GM12891 (cell line): ENCODE measurements around the gene COL4A1.

Source experiments
- DNase-seq: peaks from one replicate; pipeline ENCODE4 v3.0.0; 2011; ENCODE audit warnings: low spot score; ENCODE audit not compliant: insufficient read length
- FAIRE-seq: peaks from 2 replicates; lab custom pipeline; 2011; peaks lifted over from hg19 to GRCh38; lab: Jason Lieb, UNC
- PAX5 ChIP-seq: IDR thresholded peaks from 2 replicates; pipeline ENCODE4 v1.6.1; 2011; ENCODE audit warnings: low read length, moderate library complexity, mild to moderate bottlenecking; ENCODE audit not compliant: insufficient read depth, severe bottlenecking
- POLR2A ChIP-seq: IDR thresholded peaks from 2 replicates; pipeline ENCODE4 v1.6.1; 2011; ENCODE audit warnings: low read depth, low read length, control low read depth
- POLR2AphosphoS5 ChIP-seq: IDR thresholded peaks from 2 replicates; pipeline ENCODE4 v1.6.1; 2011; ENCODE audit warnings: low read depth, low read length, control low read depth
- POU2F2 ChIP-seq: IDR thresholded peaks from 2 replicates; pipeline ENCODE4 v1.6.1; 2011; ENCODE audit warnings: low read depth, mild to moderate bottlenecking, control low read depth, low read length, moderate library complexity
- SPI1 ChIP-seq: IDR thresholded peaks from 2 replicates; pipeline ENCODE4 v1.6.1; 2011; ENCODE audit warnings: low read depth, low read length, control low read depth
- TAF1 ChIP-seq: IDR thresholded peaks from 2 replicates; pipeline ENCODE4 v1.6.1; 2011; ENCODE audit warnings: low read depth, low read length, control low read depth

Gene COL4A1

DNA sequence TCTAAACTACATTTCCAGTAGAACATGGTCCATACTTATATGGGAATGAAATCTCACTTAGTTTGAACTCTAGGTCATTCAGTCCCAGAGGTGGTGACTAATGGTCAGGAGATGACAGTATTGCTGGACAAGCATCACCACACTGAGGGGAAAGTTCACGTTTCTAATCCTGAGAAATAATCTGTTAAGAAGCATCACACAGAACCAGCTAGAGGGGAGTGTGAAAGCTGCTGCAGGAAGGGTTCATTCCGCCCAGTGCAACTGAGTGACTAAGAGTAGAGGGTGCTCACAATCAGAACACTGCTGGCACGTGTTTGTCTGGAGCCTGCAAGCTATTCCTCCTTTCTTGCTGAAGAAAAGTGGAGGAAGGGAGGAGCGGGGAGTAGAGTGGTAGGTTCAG, 2.7 kb downstream of the COL4A1 start:
- DNase-seq (no peak), FAIRE-seq (no peak)
- TF ChIP-seq POLR2AphosphoS5 (no peak), SPI1 (no peak), POU2F2 (no peak), POLR2A (no peak), PAX5 (no peak), TAF1 (no peak)

DNA sequence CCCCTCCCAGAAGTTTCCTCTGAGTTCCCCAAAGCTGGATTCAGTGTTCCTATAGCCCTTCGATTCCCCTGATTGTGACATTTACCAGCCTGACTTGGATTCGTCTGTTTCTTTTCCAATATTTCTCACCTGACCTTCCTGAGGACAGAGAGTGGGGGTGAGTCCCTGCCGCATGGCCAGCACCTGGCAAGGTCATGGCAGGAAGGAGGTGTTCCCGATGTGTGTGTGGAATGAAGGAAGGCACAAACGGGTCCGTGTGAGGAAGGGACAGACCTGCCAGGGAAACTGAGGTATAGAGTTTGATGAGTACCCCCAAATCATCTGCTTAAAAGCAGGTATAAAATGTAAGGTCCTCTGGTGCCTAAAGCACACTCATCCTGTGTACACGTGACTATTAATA, 3.3 kb downstream of the COL4A1 start:
- TF ChIP-seq POLR2AphosphoS5: no peak
- no peak for TF ChIP-seq PAX5
- no peak for TF ChIP-seq SPI1
- no peak for TF ChIP-seq POLR2A
- TF ChIP-seq POU2F2: no peak
- TF ChIP-seq TAF1: no peak
- DNase-seq (no peak), FAIRE-seq (no peak)

DNA sequence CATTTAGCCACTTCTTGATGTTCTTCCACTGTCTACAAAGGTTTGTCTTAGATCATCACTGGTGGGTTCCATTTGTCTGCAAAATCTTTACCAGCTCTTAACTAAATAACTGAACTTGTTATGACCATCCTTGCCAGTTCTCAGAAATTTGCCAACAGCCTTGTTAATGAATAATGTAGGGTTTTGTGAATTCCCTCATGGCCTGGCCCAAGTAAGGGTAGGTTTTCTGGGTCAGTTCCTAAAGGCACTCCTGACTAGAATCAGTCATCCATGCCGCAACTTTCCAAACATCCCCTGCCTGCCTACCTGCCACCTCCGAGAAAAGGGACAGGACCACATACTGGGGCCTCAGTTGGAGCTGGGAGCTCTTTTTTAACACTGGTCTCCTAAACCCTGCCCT, 4.0 kb downstream of the COL4A1 start:
- TF ChIP-seq PAX5 (no peak), POLR2AphosphoS5 (no peak), SPI1 (no peak), POLR2A (no peak), POU2F2 (no peak)
- no peak for FAIRE-seq
- DNase-seq: no peak

DNA sequence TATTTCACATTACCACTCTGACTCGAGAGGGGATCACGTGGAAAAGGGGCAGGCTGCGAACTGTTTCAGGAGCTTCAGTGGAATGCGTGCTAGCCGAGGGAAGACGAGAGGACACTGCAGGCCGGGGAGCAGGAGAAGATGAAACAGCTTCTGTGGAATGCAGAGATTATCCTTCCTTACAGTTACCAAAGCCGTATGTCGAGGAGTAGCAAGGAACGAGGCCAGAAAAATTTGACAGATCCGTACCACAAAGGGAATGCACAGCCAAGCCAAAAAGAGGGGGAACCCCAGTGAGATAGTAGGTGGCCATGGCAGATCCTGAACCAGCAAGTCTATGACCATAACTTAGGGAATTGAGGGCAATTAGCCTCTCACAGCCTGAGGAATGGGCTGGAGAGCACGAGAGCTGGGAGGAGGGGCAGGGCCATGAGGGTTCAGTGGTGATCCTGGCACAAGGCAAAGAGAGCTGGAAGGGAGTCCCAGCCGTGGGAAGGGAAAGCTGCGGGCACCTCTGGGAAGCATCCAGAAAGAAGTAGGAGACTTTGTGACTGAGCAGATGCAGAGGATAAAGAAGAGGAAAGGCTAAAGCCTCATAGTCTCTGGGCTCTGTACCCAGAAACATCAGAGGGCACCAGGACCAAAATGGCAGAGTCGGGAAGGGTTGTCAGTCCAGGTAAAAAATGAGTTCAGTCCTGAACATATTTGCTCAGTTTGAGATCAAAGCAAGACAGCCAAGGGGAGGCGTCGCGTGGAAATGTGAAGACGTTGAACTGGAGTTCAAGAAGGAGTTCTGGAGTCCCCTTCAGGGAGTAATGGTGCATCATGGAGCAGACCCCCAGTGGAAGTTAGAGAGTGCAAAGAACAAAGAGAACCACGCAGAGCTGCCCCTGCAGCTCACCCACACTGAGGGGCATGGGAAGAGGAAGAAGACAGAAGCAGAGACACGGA, 5.1 kb downstream of the COL4A1 start:
- TF ChIP-seq TAF1: no peak
- no peak for TF ChIP-seq POLR2AphosphoS5
- no peak for TF ChIP-seq PAX5
- TF ChIP-seq POU2F2: no peak
- TF ChIP-seq SPI1: no peak
- no peak for TF ChIP-seq POLR2A
- no peak for DNase-seq
- no peak for FAIRE-seq

DNA sequence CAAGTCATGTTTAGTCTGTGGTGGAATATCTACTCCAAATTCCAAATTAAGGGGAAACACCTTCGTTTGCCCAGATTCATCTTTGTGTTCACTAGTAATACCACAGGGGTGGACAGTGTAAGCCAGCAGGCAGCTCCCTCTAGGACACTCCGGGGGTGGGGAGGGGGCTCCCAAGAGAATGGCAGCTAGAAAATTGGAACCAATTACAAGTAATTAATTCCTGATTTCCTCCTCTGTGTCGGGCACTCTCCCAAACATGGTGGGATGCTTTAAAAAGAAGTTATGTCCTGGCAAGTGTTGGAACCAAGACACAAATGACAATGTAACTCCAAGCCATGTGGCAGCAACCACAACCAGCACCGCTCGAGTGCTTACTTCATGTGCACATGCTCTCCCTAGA, 5.9 kb downstream of the COL4A1 start:
- FAIRE-seq (no peak), DNase-seq (no peak)
- no peak for TF ChIP-seq POLR2AphosphoS5
- TF ChIP-seq POU2F2: no peak
- TF ChIP-seq PAX5: no peak
- no peak for TF ChIP-seq TAF1
- TF ChIP-seq SPI1: no peak
- no peak for TF ChIP-seq POLR2A

DNA sequence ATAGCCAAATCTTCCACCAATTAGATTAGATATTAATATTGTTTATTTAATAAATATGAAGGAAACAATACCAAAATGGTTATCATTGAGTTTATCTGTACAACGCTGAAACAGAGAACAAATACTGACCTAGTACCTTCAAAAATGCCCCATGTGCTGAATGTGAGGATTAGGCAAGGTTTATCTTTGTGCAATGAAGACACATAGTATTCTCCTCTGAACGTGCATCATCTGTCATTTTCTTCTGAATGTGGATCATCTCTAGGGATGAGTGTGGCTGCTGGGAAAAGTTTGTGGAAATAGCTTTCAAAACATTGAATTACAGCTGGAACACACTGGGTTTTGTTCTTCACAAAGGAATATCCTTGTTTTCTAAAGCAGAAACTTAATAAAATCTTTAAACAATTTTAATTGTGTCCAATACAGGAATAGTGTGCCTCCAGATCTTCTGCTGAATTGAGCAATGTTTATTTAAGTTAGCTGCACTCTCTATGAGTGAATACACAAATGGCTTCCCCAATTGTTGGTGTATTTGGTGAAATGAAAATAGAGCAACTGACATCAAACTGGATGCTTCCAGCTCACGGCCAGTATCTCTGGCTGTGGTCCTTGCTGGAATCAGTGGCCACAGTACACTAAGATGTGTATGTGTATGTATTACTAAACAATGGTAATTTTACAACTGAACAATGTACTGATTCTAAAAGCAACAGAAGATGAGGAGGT, 6.7 kb downstream of the COL4A1 start:
- TF ChIP-seq POU2F2 (no peak), POLR2A (no peak), POLR2AphosphoS5 (no peak)
- no peak for FAIRE-seq
- no peak for DNase-seq

DNA sequence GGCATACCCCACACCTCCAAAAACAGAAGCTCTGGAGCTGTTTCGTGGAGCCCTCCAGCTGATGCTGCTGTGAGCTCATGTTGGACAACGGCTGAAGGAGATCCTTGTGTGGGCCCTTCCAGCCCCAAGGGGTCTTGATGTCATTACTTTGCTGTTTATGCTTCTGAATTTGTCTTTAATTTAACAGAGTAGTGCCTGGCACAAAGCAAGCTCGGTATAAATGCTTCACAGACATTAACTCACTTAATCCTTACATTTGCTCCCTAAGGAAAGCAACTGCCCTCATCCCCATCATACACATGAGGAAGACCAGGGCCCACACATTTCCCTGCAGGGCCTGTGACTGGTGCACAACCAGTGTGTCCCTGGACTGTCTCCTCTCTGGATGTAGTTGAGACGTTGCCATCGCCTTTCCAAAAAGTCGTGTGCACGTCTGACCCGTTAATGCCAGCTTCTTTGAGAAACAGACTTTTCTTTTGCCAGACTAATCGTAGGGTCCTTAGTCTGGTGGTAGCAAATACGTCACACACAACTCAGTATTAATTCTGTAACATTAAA, 7.6 kb downstream of the COL4A1 start:
- FAIRE-seq: no peak
- TF ChIP-seq POU2F2: no peak
- no peak for DNase-seq

DNA sequence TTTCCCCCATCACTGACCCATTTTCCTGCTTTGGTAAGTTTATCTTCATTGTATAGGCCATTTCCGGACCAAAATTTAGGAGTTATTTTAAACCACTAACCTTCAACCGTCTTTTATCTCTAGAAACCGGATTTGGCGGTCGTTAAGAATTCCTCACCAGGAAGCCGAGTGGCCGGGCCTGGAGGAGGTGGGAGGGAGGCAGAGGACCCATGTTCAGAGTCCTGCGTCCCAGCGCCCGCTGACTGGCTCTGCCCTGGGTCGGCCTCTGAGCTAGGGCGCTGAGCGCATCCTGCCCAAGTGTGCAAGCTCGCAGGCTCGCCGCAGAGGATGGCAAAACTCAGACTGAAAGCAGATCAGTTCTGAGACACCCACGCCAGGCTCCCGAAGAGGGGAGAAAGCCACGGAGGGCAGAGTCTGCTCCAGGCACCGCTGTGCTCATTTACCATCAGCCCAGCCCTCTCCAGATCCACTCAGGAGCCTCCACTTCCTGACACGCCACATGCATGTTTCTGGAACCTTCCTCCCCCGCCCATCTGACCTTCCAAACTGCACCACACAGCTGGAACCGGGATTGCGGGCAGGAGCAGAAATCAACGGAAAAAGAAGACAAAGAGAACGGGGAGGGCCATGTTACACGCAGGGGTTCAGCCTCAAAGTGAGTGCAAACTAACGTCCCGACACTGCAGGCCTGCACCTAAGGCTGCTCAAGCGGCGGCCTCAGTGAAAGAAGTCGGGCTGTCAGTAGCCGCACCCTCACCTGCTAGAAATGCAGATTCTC, 8.3 kb downstream of the COL4A1 start:
- TF ChIP-seq TAF1: no peak
- no peak for TF ChIP-seq POLR2AphosphoS5
- TF ChIP-seq POLR2A: no peak
- no peak for TF ChIP-seq SPI1
- no peak for TF ChIP-seq POU2F2
- no peak for TF ChIP-seq PAX5
- no peak for FAIRE-seq
- no peak for DNase-seq

DNA sequence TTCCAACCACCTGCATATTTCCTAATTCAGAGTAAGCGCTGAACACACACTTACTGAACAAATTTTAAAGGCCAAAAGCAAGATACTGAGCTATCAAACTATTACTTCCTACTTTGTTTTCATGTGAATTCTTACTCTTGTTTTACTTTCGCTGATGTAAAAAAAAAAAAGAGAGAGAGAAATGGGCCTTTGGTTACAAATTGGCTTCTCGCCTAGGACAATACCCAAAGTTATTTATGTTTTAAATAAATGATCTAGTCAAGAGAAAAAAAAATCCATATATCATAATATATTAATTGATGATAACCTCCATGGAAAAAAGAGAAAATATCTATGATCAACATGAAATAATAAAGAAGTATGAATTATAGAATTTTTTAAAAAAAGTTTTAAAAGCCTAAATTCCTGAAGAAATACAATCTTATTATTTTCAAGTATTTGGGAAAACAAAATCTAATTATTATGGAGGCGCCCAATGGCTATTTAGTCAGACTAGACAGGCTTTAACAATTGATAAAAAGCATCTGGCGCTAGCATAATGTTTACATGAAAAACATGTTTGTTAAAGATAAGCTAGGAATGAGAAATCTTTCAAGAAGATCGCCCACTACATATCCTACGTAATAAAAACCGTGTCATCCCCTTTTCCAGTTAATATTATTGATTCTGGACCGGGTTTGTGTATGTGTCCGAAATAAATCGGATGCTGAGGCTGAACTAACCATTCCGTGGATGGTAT, 9.0 kb downstream of the COL4A1 start:
- FAIRE-seq: no peak
- TF ChIP-seq TAF1 (no peak), SPI1 (no peak), PAX5 (no peak), POLR2A (no peak), POLR2AphosphoS5 (no peak), POU2F2 (no peak)
- DNase-seq: no peak
